Activated T-cell treated with anti-CD3 and anti-CD28 coated beads, Interleukin-2, amount 50 U/mL, for 72 hours (primary cell): ENCODE measurements around the gene UBA3. TPM values are rescaled to one million over a fixed set of nuclear protein-coding genes. Genes with fewer than 3 reads are reported as not detected.

ENCODE experiments used
- ATAC-seq, 2 donors: fragments of 150-1000 bp; cut with Tn5 transposase; replicated peaks in 1 of 2; 2 replicates each; pipeline ENCODE4 v1.10.0; 2021; ENCODE audit warnings: moderate library complexity in 2 of 2, mild to moderate bottlenecking in 1 of 2
- DNase-seq, 2 donors: peaks; one replicate each; pipeline ENCODE4 v3.0.0; 2021 to 2022; ENCODE audit warnings: mixed read lengths in 1 of 2
- H3K27ac Mint-ChIP-seq: one replicate; pipeline ENCODE4 v1.8.0; 2022; ENCODE audit warnings: mild to moderate bottlenecking, moderate library complexity, mixed read lengths
- H3K27me3 Mint-ChIP-seq: one replicate; pipeline ENCODE4 v1.8.0; 2022; ENCODE audit warnings: low read depth, mixed read lengths
- H3K36me3 Mint-ChIP-seq, 2 donors: one replicate each; pipeline ENCODE4 v1.8.0; 2022; ENCODE audit warnings: mixed read lengths in 2 of 2, mild to moderate bottlenecking in 1 of 2; ENCODE audit not compliant: insufficient read depth in 2 of 2
- H3K4me1 Mint-ChIP-seq: one replicate; pipeline ENCODE4 v1.8.0; 2022; ENCODE audit warnings: low read depth, mixed read lengths
- H3K4me3 Mint-ChIP-seq, 2 donors: one replicate each; pipeline ENCODE4 v1.8.0; 2022; ENCODE audit warnings: mild to moderate bottlenecking in 2 of 2, mixed read lengths in 2 of 2, moderate library complexity in 2 of 2
- H3K9me3 Mint-ChIP-seq, 2 donors: one replicate each; pipeline ENCODE4 v1.8.0; 2022; ENCODE audit warnings: mixed read lengths in 2 of 2
- total RNA-seq, 2 donors: library from RNA; stranded (reverse); gene quantifications; one replicate each; pipeline ENCODE4 v1.2.3, GENCODE V29; 2022

UBA3 gene
- total RNA-seq, 2 donors from 2014 or later, result 81.5 to 95.3 TPM

- DNase-seq (no peak), ATAC-seq (no peak)
- peak overlapping the region; percentile 89 for H3K27ac Mint-ChIP-seq
- no peaks in the 10 kb centered on the region for H3K9me3 Mint-ChIP-seq
- H3K36me3 Mint-ChIP-seq, result peaks cover 0 to 4% of the 10 kb centered on the region in 2 donors
- H3K27me3 Mint-ChIP-seq, result no peaks in the 10 kb centered on the region
- peak overlapping the region; percentile 53 to 75 for H3K4me3 Mint-ChIP-seq
- H3K4me1 Mint-ChIP-seq, result peaks cover 30% of the 10 kb centered on the region
Measured at GRCh38 chr3:69011096-69011730, 69.0 kb downstream of the UBA3 start.

- DNase-seq (no peak), ATAC-seq (no peak)
- no peaks in the 10 kb centered on the region for H3K27me3 Mint-ChIP-seq
Measured at GRCh38 chr3:69009559-69010410, 70.4 kb downstream of the UBA3 start.

GRCh38 chr3:69008980-69009379, 71.2 kb downstream of the UBA3 start:
- H3K36me3 Mint-ChIP-seq, result peaks cover 2 to 6% of the 10 kb centered on the region in 2 donors
- peak overlapping the region; percentile 4 for H3K27ac Mint-ChIP-seq
- no peak for ATAC-seq
- H3K9me3 Mint-ChIP-seq, result no peaks in the 10 kb centered on the region
- peaks cover 11% of the 10 kb centered on the region for H3K4me1 Mint-ChIP-seq
- no peak overlapping the region for H3K4me3 Mint-ChIP-seq
- no peak for DNase-seq
- no peaks in the 10 kb centered on the region for H3K27me3 Mint-ChIP-seq

More at GRCh38 chr3:69009559-69010410, 70.4 kb downstream of the UBA3 start:
- H3K36me3 Mint-ChIP-seq, result peaks cover 2 to 5% of the 10 kb centered on the region in 2 donors
- H3K4me1 Mint-ChIP-seq, result peaks cover 19% of the 10 kb centered on the region
- no peaks in the 10 kb centered on the region for H3K9me3 Mint-ChIP-seq
- H3K27ac Mint-ChIP-seq, result peak overlapping the region; percentile 4
- H3K4me3 Mint-ChIP-seq, result no peak overlapping the region

- H3K4me1 Mint-ChIP-seq, result no peaks in the 10 kb centered on the region
- DNase-seq (no peak), ATAC-seq (no peak)
- H3K27ac Mint-ChIP-seq, result no peak overlapping the region
- H3K36me3 Mint-ChIP-seq, result peaks cover 3 to 7% of the 10 kb centered on the region in 2 donors
- H3K4me3 Mint-ChIP-seq, result no peak overlapping the region
- H3K27me3 Mint-ChIP-seq, result no peaks in the 10 kb centered on the region
- no peaks in the 10 kb centered on the region for H3K9me3 Mint-ChIP-seq
Measured at GRCh38 chr3:69005791-69006482, 74.2 kb downstream of the UBA3 start.

- Mint-ChIP-seq H3K27ac (no peak overlapping the region), H3K27me3 (no peaks in the 10 kb centered on the region), H3K4me3 (no peak overlapping the region), H3K9me3 (no peaks in the 10 kb centered on the region), H3K4me1 (no peaks in the 10 kb centered on the region), H3K36me3 (peaks cover 3 to 7% of the 10 kb centered on the region in 2 donors)
- ATAC-seq (no peak), DNase-seq (no peak)
Measured at GRCh38 chr3:69005071-69005790, 74.9 kb downstream of the UBA3 start.

Other genes with a start within 250 kb of the UBA3 start
- not detected for gene TAFA4, start 147.8 kb downstream of the UBA3 start, total RNA-seq
- gene EOGT, start 66.7 kb downstream of the UBA3 start, total RNA-seq, result 10 to 100 TPM; 16.8 to 23.7 TPM
- gene TMF1, start 28.0 kb downstream of the UBA3 start, total RNA-seq, result 10 to 100 TPM; 32.2 to 41.9 TPM
- 100 to 1,000 TPM in 1 of 2 donors, 10 to 100 TPM in 1; 93.1 to 106 TPM for gene ARL6IP5, start 4.6 kb upstream of the UBA3 start, total RNA-seq
- gene LMOD3, start 42.2 kb upstream of the UBA3 start, total RNA-seq, result not detected